Caco-2 (cell line): ENCODE measurements around the gene MIF4GD. TPM values are rescaled to one million over a fixed set of nuclear protein-coding genes. Genes with fewer than 3 reads are reported as not detected.
"Not testable (repeated sequence)": the region's sequence is repeated elsewhere in the genome, so short reads cannot be mapped to it uniquely, and the experiment has no call there.

Source experiments
- BruUV-seq: library from RNA; stranded (reverse); fragments of 400-500 nt; replicated peaks from 2 replicates; lab custom pipeline; 2021; lab: Mats Ljungman, UMichigan
- CTCF ChIA-PET: fragments of 300-600 bp; sonication (Branson Sonifier 250); formaldehyde crosslinking; loops from one replicate; lab custom pipeline; 2022; ENCODE audit warnings: antibody characterized with exemption; lab: Charles Lee
- POLR2A ChIA-PET: fragments of 300-600 bp; sonication (Branson Sonifier 250); formaldehyde crosslinking; loops from one replicate; lab custom pipeline; 2022; ENCODE audit warnings: antibody characterized with exemption; lab: Charles Lee
- DNase-seq, 2 experiments: peaks; one replicate each; pipeline versions ENCODE4 v3.0.0 to v3.0.0-alpha.2; 2020 to 2022
- H3K27me3 ChIP-seq: replicated peaks from 2 replicates; pipeline ENCODE4 v1.6.0; 2011; ENCODE audit warnings: low read length; ENCODE audit not compliant: control insufficient read depth, insufficient read depth
- H3K36me3 ChIP-seq: 2 replicates; pipeline ENCODE4 v1.5.1; 2011; ENCODE audit warnings: low read length; ENCODE audit not compliant: control insufficient read depth, insufficient read depth
- H3K4me1 ChIP-seq: fragments of 250-450 bp; sonication (Bioruptor Pico); 2 replicates; pipeline ENCODE4 v1.5.1; 2020; ENCODE audit warnings: mild to moderate bottlenecking
- H3K4me3 ChIP-seq: 2 replicates; pipeline ENCODE4 v1.5.1; 2011; ENCODE audit warnings: low read depth, mild to moderate bottlenecking, control low read depth, low read length
- H3K9me3 ChIP-seq: fragments of 250-450 bp; sonication (Bioruptor Pico); 2 replicates; pipeline ENCODE4 v1.5.1; 2020; ENCODE audit warnings: mild to moderate bottlenecking, moderate library complexity
- H3K27ac Mint-ChIP-seq: one replicate; pipeline ENCODE4 v1.8.0; 2022; ENCODE audit warnings: mixed read lengths; ENCODE audit not compliant: unreplicated experiment
- H3K27me3 Mint-ChIP-seq: one replicate; pipeline ENCODE4 v1.8.0; 2022; ENCODE audit warnings: mixed read lengths; ENCODE audit not compliant: insufficient read depth, unreplicated experiment
- H3K36me3 Mint-ChIP-seq: one replicate; pipeline ENCODE4 v1.8.0; 2022; ENCODE audit warnings: mild to moderate bottlenecking, mixed read lengths; ENCODE audit not compliant: insufficient read depth, unreplicated experiment
- H3K4me1 Mint-ChIP-seq: one replicate; pipeline ENCODE4 v1.8.0; 2022; ENCODE audit warnings: low read depth, mixed read lengths; ENCODE audit not compliant: unreplicated experiment
- H3K4me3 Mint-ChIP-seq: one replicate; pipeline ENCODE4 v1.8.0; 2022; ENCODE audit warnings: mild to moderate bottlenecking, moderate library complexity, mixed read lengths; ENCODE audit not compliant: unreplicated experiment
- H3K9me3 Mint-ChIP-seq: one replicate; pipeline ENCODE4 v1.8.0; 2022; ENCODE audit warnings: mixed read lengths; ENCODE audit not compliant: unreplicated experiment
- intact Hi-C: fragments of 100-400 bp; cut with micrococcal nuclease; formaldehyde crosslinking; loops from one replicate; pipeline ENCODE4 v1.10.0; 2022; ENCODE audit not compliant: unreplicated experiment
- total RNA-seq: library from RNA; stranded (reverse); gene quantifications from 2 replicates; pipeline ENCODE4 v1.2.3, GENCODE V29; 2022
- TF ChIP-seq, protein P1 (sequence below), 2 experiments: fragments of 200-600 bp in 1 of 2; IDR thresholded peaks; 1 replicate in 1 of 2; 2 replicates in 1 of 2; pipeline versions ENCODE4 v1.5.1 to v1.8.0; 2011 to 2022; ENCODE audit warnings: antibody characterized with exemption in 1 of 2, control low read depth in 1 of 2, inconsistent platforms in 1 of 2, low read depth in 1 of 2, low read length in 1 of 2, mild to moderate bottlenecking in 1 of 2, moderate library complexity in 1 of 2; ENCODE audit not compliant: insufficient read depth in 1 of 2, severe bottlenecking in 1 of 2, unreplicated experiment in 1 of 2

The MIF4GD gene
- total RNA-seq, 1 experiment from 2014 or later, result 27.3 TPM

DNA sequence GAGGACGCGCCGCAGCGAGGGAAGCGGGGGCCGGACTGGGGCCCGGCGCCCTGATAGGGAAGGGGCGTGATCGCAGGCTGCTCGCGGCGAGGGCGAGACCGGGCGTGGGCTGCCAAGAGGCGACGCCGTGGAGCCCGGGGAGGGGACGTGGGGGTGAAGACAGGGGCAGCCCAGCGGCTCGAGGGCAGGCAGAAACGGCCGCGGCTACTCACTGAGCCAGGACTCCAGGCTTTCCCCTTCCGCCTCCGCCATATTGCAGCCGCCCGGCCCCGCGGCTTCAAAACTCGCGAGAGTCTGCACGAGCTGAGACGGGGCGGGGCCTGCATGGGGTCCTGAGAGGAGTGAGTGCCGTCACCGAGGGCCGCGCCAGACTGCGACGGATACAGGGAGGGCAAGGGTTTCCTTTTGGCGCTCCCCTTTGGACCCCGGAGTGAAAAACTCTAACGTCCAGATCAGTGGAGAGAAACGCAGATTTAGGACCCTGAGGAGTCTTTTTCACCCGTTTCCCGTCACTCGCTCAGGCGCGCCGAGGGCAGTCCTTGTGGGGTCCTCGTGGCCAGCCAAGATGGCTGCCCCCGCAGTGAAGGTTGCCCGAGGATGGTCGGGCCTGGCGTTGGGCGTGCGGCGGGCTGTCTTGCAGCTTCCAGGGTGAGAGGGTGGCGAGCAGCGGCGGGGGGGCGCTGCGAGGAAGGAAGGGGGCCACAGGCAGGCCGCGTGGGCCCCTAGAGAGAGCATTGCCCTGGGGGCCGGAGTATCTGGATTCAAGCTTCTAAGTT lies 9.5 kb downstream of the MIF4GD start, which contains the start of the genes GGA3 and MRPS7:
TSS of gene GGA3 (minus strand) at position 271 of the 776 bp plus-strand sequence. CDS start at position 252, 19 bp downstream.
TSS of gene MRPS7 (plus strand) at position 544 of the 776 bp plus-strand sequence. CDS start at position 566, 22 bp downstream.
- ChIA-PET CTCF (interaction anchor here (0.6 to 3.3 kb wide), 6 partner anchors 9 to 168 kb away, joined by 3 to 42 read pairs (median 8); partner anchors contain the start of genes MIF4GD and SLC25A19), POLR2A (interaction anchor here (0.5 to 3.0 kb wide), 15 partner anchors 9 to 265 kb away, joined by 3 to 48 read pairs (median 3); partner anchors contain the start of genes GRB2, MIF4GD, SLC25A19 and SUMO2)
- peak; percentile 95 to 97 for DNase-seq
- H3K36me3 ChIP-seq, result peaks cover 5% of the 10 kb centered on the region
- peak within 1 kb of the TSS; percentile 89 for H3K4me3 ChIP-seq
- BruUV-seq, result no TSS peak
- no peaks in the 10 kb centered on the region for H3K27me3 ChIP-seq
- H3K4me3 Mint-ChIP-seq, result peak within 1 kb of the TSS; percentile 97
- peak within 1 kb of the TSS; percentile 100 for H3K27ac Mint-ChIP-seq
- no peaks in the 10 kb centered on the region for H3K9me3 ChIP-seq
- no peaks in the 10 kb centered on the region for H3K27me3 Mint-ChIP-seq
- peaks cover 37% of the 10 kb centered on the region for H3K36me3 Mint-ChIP-seq
- H3K4me1 ChIP-seq, result no peaks in the 10 kb centered on the region
- intact Hi-C loops, result loop anchor here (2.0 kb wide), 1 partner anchor 27 kb away; the partner anchor contains the start of gene SLC25A19
- H3K9me3 Mint-ChIP-seq, result no peaks in the 10 kb centered on the region
- peaks cover 28% of the 10 kb centered on the region for H3K4me1 Mint-ChIP-seq
- TF ChIP-seq, protein P1, sequence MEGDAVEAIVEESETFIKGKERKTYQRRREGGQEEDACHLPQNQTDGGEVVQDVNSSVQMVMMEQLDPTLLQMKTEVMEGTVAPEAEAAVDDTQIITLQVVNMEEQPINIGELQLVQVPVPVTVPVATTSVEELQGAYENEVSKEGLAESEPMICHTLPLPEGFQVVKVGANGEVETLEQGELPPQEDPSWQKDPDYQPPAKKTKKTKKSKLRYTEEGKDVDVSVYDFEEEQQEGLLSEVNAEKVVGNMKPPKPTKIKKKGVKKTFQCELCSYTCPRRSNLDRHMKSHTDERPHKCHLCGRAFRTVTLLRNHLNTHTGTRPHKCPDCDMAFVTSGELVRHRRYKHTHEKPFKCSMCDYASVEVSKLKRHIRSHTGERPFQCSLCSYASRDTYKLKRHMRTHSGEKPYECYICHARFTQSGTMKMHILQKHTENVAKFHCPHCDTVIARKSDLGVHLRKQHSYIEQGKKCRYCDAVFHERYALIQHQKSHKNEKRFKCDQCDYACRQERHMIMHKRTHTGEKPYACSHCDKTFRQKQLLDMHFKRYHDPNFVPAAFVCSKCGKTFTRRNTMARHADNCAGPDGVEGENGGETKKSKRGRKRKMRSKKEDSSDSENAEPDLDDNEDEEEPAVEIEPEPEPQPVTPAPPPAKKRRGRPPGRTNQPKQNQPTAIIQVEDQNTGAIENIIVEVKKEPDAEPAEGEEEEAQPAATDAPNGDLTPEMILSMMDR (IDR thresholded peaks at IDR 0.05; ENCODE audit: insufficient read depth in 1 of 2, low read depth in 1 of 2, low read length in 1 of 2, severe bottlenecking in 1 of 2, unreplicated experiment in 1 of 2), result no peak

DNA sequence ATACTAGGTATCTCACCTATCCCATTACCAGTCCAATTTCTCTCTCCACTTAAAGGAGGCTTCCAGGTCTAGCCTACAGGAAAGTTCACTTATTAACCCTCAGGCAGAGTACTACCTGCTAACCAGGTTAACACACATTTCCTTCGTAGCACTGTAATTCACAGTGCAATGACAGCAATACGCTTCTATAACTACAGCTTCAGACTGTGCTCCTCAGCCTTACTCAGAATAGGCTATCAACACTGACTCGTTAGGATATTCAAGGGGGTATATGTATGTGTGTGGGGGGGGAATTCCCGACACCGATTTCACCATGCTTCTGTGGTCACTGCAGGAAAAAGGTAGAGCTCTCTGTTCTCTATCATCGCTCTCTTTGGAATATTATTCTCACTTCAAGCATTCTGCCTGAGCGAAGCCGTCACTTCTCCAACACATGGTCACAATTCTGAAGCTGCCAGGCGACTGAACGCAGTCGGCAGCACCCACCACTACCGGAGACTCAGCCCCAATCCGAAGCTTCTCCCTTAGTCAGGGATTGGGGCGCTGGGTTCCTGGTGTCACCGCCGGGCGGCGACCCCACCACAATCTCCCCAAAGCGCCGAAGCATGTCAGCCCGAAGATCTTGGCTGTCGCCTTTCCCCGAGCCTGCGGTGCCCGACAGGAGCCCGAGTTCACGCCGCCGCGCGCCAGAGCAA lies 10.2 kb downstream of the MIF4GD start:
- no peak for DNase-seq
- peak overlapping the region; percentile 97 for H3K4me3 Mint-ChIP-seq
- TF ChIP-seq, protein P1 (IDR thresholded peaks at IDR 0.05; ENCODE audit: insufficient read depth in 1 of 2, low read depth in 1 of 2, low read length in 1 of 2, severe bottlenecking in 1 of 2, unreplicated experiment in 1 of 2), result no peak
- BruUV-seq, result TSS peak; percentile 64
- peaks cover 33% of the 10 kb centered on the region for H3K36me3 Mint-ChIP-seq
- Histone ChIP-seq H3K4me1 (no peaks in the 10 kb centered on the region), H3K9me3 (no peaks in the 10 kb centered on the region), H3K27me3 (no peaks in the 10 kb centered on the region), H3K36me3 (peaks cover 4% of the 10 kb centered on the region), H3K4me3 (peak overlapping the region; percentile 89)
- ChIA-PET POLR2A (interaction anchor here (0.5 to 3.0 kb wide), 8 partner anchors 10 to 256 kb away, joined by 3 to 48 read pairs (median 4); partner anchors contain the start of genes GRB2, MIF4GD, SLC25A19 and TSEN54), CTCF (interaction anchor here (0.9 to 3.3 kb wide), 5 partner anchors 10 to 133 kb away, joined by 3 to 42 read pairs (median 12); partner anchors contain the start of genes MIF4GD and SLC25A19)
- intact Hi-C loops, result loop anchor here (2.0 kb wide), 1 partner anchor 28 kb away; the partner anchor contains the start of gene SLC25A19
- H3K27ac Mint-ChIP-seq, result peak overlapping the region; percentile 100
- no peaks in the 10 kb centered on the region for H3K27me3 Mint-ChIP-seq
- peaks cover 33% of the 10 kb centered on the region for H3K4me1 Mint-ChIP-seq
- no peaks in the 10 kb centered on the region for H3K9me3 Mint-ChIP-seq

DNA sequence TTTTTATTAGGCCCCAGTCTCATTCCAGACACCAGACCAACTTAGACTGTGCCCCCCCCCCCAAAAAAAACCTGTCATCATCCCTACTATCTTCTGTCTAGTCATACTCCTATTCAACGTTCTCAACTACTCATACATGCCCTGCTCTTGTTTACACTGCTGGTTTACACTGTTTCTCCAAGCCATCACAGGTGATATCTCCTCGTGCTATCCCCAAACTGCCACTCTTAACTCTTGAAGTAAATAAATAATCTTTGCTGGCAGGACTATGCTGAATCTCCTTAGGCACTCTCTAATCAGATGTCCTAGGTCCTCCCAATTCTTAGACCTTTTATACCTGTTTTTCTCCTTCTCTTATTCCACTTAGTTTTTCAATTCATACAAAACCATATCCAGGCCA lies 13.8 kb downstream of the MIF4GD start:
- Mint-ChIP-seq H3K4me1 (peaks cover 55% of the 10 kb centered on the region), H3K36me3 (peaks cover 15% of the 10 kb centered on the region)
- CTCF ChIA-PET, intact Hi-C loops, H3K4me3 ChIP-seq, H3K36me3 ChIP-seq, H3K27ac Mint-ChIP-seq, BruUV-seq, H3K4me3 Mint-ChIP-seq, H3K9me3 ChIP-seq, H3K27me3 Mint-ChIP-seq, H3K4me1 ChIP-seq, H3K27me3 ChIP-seq, DNase-seq, H3K9me3 Mint-ChIP-seq, POLR2A ChIA-PET: not testable (repeated sequence)

DNA sequence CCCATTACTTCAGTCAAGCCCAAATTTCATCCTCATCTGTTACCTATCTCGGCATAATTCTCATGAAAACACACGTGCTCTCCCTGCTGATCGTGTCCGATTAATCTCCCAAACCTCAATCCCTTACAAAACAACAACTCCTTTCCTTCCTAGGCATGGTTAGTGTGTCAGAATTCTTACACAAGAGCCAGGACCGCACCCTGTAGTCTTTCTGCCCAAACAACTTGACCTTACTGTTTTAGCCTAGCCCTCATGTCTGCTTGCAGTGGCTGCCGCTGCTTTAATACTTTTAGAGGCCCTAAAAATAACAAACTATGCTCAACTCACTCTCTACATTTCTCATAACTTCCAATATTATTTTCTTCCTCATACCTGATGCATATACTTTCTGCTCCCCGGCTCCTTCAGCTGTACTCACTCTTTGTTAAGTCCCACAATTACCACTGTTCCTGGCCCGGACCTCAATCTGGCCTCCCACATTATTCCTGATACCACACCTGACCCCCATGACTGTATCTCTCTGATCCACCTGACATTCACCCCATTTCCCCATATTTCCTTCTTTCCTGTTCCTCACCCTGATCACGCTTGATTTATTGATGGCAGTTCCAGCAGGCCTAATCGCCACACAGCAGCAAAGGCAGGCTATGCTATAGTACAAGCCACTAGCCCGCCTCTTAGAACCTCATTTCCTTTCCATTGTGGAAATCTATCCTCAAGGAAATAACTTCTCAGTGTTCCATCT lies 14.9 kb downstream of the MIF4GD start:
- H3K4me3 Mint-ChIP-seq, intact Hi-C loops, H3K36me3 Mint-ChIP-seq, DNase-seq, H3K27me3 ChIP-seq, H3K36me3 ChIP-seq, BruUV-seq, POLR2A ChIA-PET, CTCF ChIA-PET, H3K27ac Mint-ChIP-seq, H3K9me3 Mint-ChIP-seq, H3K27me3 Mint-ChIP-seq, H3K9me3 ChIP-seq, H3K4me1 ChIP-seq, H3K4me3 ChIP-seq: not testable (repeated sequence)
- H3K4me1 Mint-ChIP-seq, result peaks cover 57% of the 10 kb centered on the region
